GM21528 (cell line): ENCODE results near the gene VGLL4.
"Not testable (repeated sequence)": the region's sequence is repeated elsewhere in the genome, so short reads cannot be mapped to it uniquely, and the experiment has no call there.

ENCODE experiments used
- ATAC-seq: cut with Tn5 transposase; IDR thresholded peaks from one replicate; pipeline ENCODE4 v1.9.1; 2021; ENCODE audit warnings: mild to moderate bottlenecking, moderate library complexity; ENCODE audit not compliant: unreplicated experiment, low FRiP score

Gene VGLL4

GRCh38 chr3:11609481-11609880 is 34.2 kb downstream of the VGLL4 start:
- no peak for ATAC-seq

GRCh38 chr3:11607816-11608215 is 35.9 kb downstream of the VGLL4 start:
- ATAC-seq, result no peak

- no peak for ATAC-seq
Observed at GRCh38 chr3:11606865-11607440, 36.8 kb downstream of the VGLL4 start.

GRCh38 chr3:11606090-11606784 is 37.5 kb downstream of the VGLL4 start:
- ATAC-seq, result no peak

- ATAC-seq, result no peak
Observed at GRCh38 chr3:11605398-11605797, 38.3 kb downstream of the VGLL4 start.

- ATAC-seq, result no peak
Observed at GRCh38 chr3:11604139-11604892, 39.4 kb downstream of the VGLL4 start.

GRCh38 chr3:11603628-11604027 is 40.1 kb downstream of the VGLL4 start:
- ATAC-seq, result no peak

GRCh38 chr3:11602886-11603527 is 40.7 kb downstream of the VGLL4 start:
- ATAC-seq, result no peak

- peak; percentile 3 for ATAC-seq
Observed at GRCh38 chr3:11602239-11602840, 41.4 kb downstream of the VGLL4 start.

GRCh38 chr3:11601446-11602238 is 42.1 kb downstream of the VGLL4 start:
- ATAC-seq, result peak; percentile 92

- no peak for ATAC-seq
Observed at GRCh38 chr3:11600501-11601282, 43.0 kb downstream of the VGLL4 start.

- no peak for ATAC-seq
Observed at GRCh38 chr3:11596387-11596786, 47.3 kb downstream of the VGLL4 start.

- not testable (repeated sequence) for ATAC-seq
Observed at GRCh38 chr3:11595024-11595423, 48.7 kb downstream of the VGLL4 start.

GRCh38 chr3:11593318-11594034 is 50.2 kb downstream of the VGLL4 start:
- ATAC-seq, result no peak

GRCh38 chr3:11592445-11593298 is 51.0 kb downstream of the VGLL4 start:
- no peak for ATAC-seq

GRCh38 chr3:11591391-11592282 is 52.1 kb downstream of the VGLL4 start:
- no peak for ATAC-seq

- ATAC-seq, result no peak
Observed at GRCh38 chr3:11591002-11591355, 52.7 kb downstream of the VGLL4 start.
